ENCODE data around the gene EDA. TPM values are rescaled to one million over a fixed set of nuclear protein-coding genes. Genes with fewer than 3 reads are reported as not detected.

The EDA gene
- total and polyA plus RNA-seq, 10 of the 15 experiments (the other 5 are each of a cell fraction or from before 2014, with no cell fraction given) = 0.06 TPM; not detected in 9

- ChIA-PET POLR2A (no interaction called here), CTCF (no interaction called here), RAD21 (ENCODE audit: unreplicated experiment) (no interaction called here), SMC1A (ENCODE audit: uncharacterized antibody, unreplicated experiment) (no interaction called here)
- no peaks in the 10 kb centered on the region for H3K79me2 ChIP-seq (ENCODE audit: control insufficient read depth, insufficient read depth, low read length)
- DNase-seq (ENCODE audit: low read depth, low spot score) (no peak), FAIRE-seq (no peak), ATAC-seq (no peak)
- no peak overlapping the region for H3K4me2 ChIP-seq (ENCODE audit: control insufficient read depth, insufficient read depth)
- intact Hi-C loops (cut with micrococcal nuclease; ENCODE audit: unreplicated experiment) (no loop called here), in situ Hi-C loops (cut with MboI) (no loop called here)
- no peak overlapping the region for H3K27ac ChIP-seq (ENCODE audit: control insufficient read depth, insufficient read depth)
- BruUV-seq (replicated peaks) = no TSS peak
- no peak overlapping the region for H3K9ac ChIP-seq (ENCODE audit: control insufficient read depth, insufficient read depth, low read length)
- H3K4me3 ChIP-seq = no peak overlapping the region
- no peaks in the 10 kb centered on the region for H3K27me3 ChIP-seq (replicated peaks in 1 of 2; ENCODE audit: control insufficient read depth in 2 of 2, insufficient read depth in 2 of 2, low read length in 1 of 2)
- H4K20me1 ChIP-seq (ENCODE audit: control insufficient read depth, insufficient read depth) = no peaks in the 10 kb centered on the region
- no peaks in the 10 kb centered on the region for H3K9me3 ChIP-seq (replicated peaks; ENCODE audit: control insufficient read depth, insufficient read depth, low read length)
- H3K4me1 ChIP-seq (ENCODE audit: control insufficient read depth, insufficient read depth, low read length) = no peaks in the 10 kb centered on the region
- no peaks in the 10 kb centered on the region for H3K36me3 ChIP-seq (ENCODE audit: control insufficient read depth in 2 of 2, insufficient read depth in 2 of 2, low read length in 1 of 2)
- WGBS (ENCODE audit: insufficient coverage, insufficient replicate concordance, low lambda C conversion rate, missing lambda C conversion rate) = 0% methylated on average over 1 of the region's 1 CpG
- H2AFZ ChIP-seq (ENCODE audit: control insufficient read depth, low read depth, low read length) = no peak overlapping the region
- TF ChIP-seq JUND (IDR thresholded peaks at IDR 0.05; ENCODE audit: low read depth, low read length) (no peak), E4F1 (IDR thresholded peaks at IDR 0.05; ENCODE audit: borderline replicate concordance, partially characterized antibody) (no peak), HSF1 (IDR thresholded peaks at IDR 0.05; ENCODE audit: low read depth, low read length) (no peak), YY1 (IDR thresholded peaks at IDR 0.05; ENCODE audit: low read depth, low read length) (no peak), CHD1 (IDR thresholded peaks at IDR 0.05; ENCODE audit: low read depth, low read length) (no peak), CUX1 (IDR thresholded peaks at IDR 0.05; ENCODE audit: insufficient replicate concordance, low read depth, low read length) (no peak), HCFC1 (IDR thresholded peaks at IDR 0.05; ENCODE audit: low read length) (no peak), NFYA (IDR thresholded peaks at IDR 0.05; ENCODE audit: borderline replicate concordance, low read depth, low read length) (no peak), ZBTB33 (IDR thresholded peaks at IDR 0.05) (no peak), E2F8 (IDR thresholded peaks at IDR 0.05; ENCODE audit: low read depth, partially characterized antibody) (no peak)
Observed at GRCh38 chrX:69807400-69807799, 191.5 kb downstream of the EDA start.
